Gastroesophageal sphincter (tissue), 4 donors: ENCODE measurements around the gene GABBR2. TPM values are rescaled to one million over a fixed set of nuclear protein-coding genes. Genes with fewer than 3 reads are reported as not detected.

Experiments used
- ATAC-seq: fragments of 150-250 bp; one replicate; pipeline ENCODE4 v1.9.1; 2016; ENCODE audit warnings: mild to moderate bottlenecking, moderate library complexity
- H3K27ac ChIP-seq, 4 donors: fragments of 200-600 bp; sonication (generic) in 3 of 4; 1 replicate in 3 of 4; 2 replicates in 1 of 4; pipeline ENCODE4 v1.5.1; 2016 to 2019
- H3K27me3 ChIP-seq: fragments of 200-600 bp; sonication (generic); one replicate; pipeline ENCODE4 v1.5.1; 2019
- H3K36me3 ChIP-seq, 2 donors: fragments of 200-600 bp; sonication (generic); one replicate each; pipeline ENCODE4 v1.5.1; 2019; ENCODE audit warnings: control low read depth in 1 of 2
- H3K4me1 ChIP-seq, 3 donors: fragments of 200-600 bp; sonication (generic); 1 replicate in 2 of 3; 2 replicates in 1 of 3; pipeline ENCODE4 v1.5.1; 2016 to 2019; ENCODE audit warnings: control low read depth in 2 of 3
- H3K4me3 ChIP-seq, 2 donors: fragments of 200-600 bp; sonication (generic); one replicate each; pipeline ENCODE4 v1.5.1; 2019; ENCODE audit warnings: mild to moderate bottlenecking in 1 of 2, moderate library complexity in 1 of 2
- H3K9me3 ChIP-seq, 3 donors: fragments of 200-600 bp; sonication (generic); one replicate each; pipeline ENCODE4 v1.5.1; 2017 to 2019; ENCODE audit warnings: control low read depth in 2 of 3
- EP300 ChIP-seq: sonication (generic); formaldehyde crosslinking; IDR thresholded peaks from one replicate; pipeline ENCODE4 v1.6.1; 2017; ENCODE audit warnings: antibody characterized with exemption, mild to moderate bottlenecking
- POLR2A ChIP-seq, 2 donors: fragments of 450-650 bp; IDR thresholded peaks; one replicate each; pipeline ENCODE4 v1.6.1; 2017; ENCODE audit warnings: antibody characterized with exemption in 2 of 2, mild to moderate bottlenecking in 2 of 2, moderate library complexity in 1 of 2
- POLR2AphosphoS5 ChIP-seq: sonication (generic); formaldehyde crosslinking; IDR thresholded peaks from one replicate; pipeline ENCODE4 v1.6.1; 2017; ENCODE audit warnings: antibody characterized with exemption
- WGBS, 2 donors: methylation state at CpG; one replicate each; pipeline ENCODE4 v1.1.5; 2018; ENCODE audit warnings: low coverage in 1 of 2; 5-methylcytosine and 5-hydroxymethylcytosine counted together
- total RNA-seq, 4 donors: library from RNA; depleted of rRNA; stranded (reverse); fragments of >200 nt; gene quantifications; one replicate each; pipeline ENCODE4 v1.1.0, GENCODE V29; 2016
- TF ChIP-seq, protein P1 (sequence below), 4 experiments: fragments of 200-600 bp in 2 of 4; fragments of 450-650 bp in 2 of 4; sonication (generic) in 1 of 4; IDR thresholded peaks; one replicate each; pipeline ENCODE4 v1.5.1; 2017 to 2019; ENCODE audit warnings: antibody characterized with exemption in 4 of 4, mild to moderate bottlenecking in 2 of 4, moderate library complexity in 2 of 4

The GABBR2 gene
- total RNA-seq, 4 donors from 2014 or later = 0.04 to 0.25 TPM; not detected in 2

GRCh38 chr9:98732091-98732490 lies 23.4 kb upstream of the GABBR2 start:
- peaks cover 0 to 6% (median 0%) of the 10 kb centered on the region in 3 donors for H3K4me1 ChIP-seq
- ATAC-seq = no peak
- no peak overlapping the region for H3K27ac ChIP-seq
- no peaks in the 10 kb centered on the region for H3K9me3 ChIP-seq
- no peaks in the 10 kb centered on the region for H3K27me3 ChIP-seq
- WGBS, 2 donors = 70 to 81% methylated on average over 3 to 5 of the region's 10 CpGs
- no peak overlapping the region for H3K4me3 ChIP-seq
- H3K36me3 ChIP-seq = peaks cover 0 to 41% of the 10 kb centered on the region in 2 donors
- TF ChIP-seq EP300 (no peak), POLR2A (IDR thresholded peaks at IDR 0.05) (no peak), POLR2AphosphoS5 (no peak)
- TF ChIP-seq, protein P1, sequence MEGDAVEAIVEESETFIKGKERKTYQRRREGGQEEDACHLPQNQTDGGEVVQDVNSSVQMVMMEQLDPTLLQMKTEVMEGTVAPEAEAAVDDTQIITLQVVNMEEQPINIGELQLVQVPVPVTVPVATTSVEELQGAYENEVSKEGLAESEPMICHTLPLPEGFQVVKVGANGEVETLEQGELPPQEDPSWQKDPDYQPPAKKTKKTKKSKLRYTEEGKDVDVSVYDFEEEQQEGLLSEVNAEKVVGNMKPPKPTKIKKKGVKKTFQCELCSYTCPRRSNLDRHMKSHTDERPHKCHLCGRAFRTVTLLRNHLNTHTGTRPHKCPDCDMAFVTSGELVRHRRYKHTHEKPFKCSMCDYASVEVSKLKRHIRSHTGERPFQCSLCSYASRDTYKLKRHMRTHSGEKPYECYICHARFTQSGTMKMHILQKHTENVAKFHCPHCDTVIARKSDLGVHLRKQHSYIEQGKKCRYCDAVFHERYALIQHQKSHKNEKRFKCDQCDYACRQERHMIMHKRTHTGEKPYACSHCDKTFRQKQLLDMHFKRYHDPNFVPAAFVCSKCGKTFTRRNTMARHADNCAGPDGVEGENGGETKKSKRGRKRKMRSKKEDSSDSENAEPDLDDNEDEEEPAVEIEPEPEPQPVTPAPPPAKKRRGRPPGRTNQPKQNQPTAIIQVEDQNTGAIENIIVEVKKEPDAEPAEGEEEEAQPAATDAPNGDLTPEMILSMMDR (IDR thresholded peaks at IDR 0.05) = no peak

- Histone ChIP-seq H3K27ac (no peak overlapping the region), H3K4me3 (no peak overlapping the region), H3K36me3 (peaks cover 0 to 30% of the 10 kb centered on the region in 2 donors), H3K4me1 (peaks cover 0 to 6% (median 0%) of the 10 kb centered on the region in 3 donors), H3K27me3 (peaks cover under 1% of the 10 kb centered on the region), H3K9me3 (no peaks in the 10 kb centered on the region)
- TF ChIP-seq POLR2AphosphoS5 = no peak
- no peak for TF ChIP-seq EP300
- TF ChIP-seq, protein P1 (IDR thresholded peaks at IDR 0.05) = no peak
- TF ChIP-seq POLR2A (IDR thresholded peaks at IDR 0.05) = no peak
- ATAC-seq = no peak
- 43 to 80% methylated on average over 1 to 4 of the region's 5 CpGs for WGBS, 2 donors
These were observed 22.1 kb upstream of the GABBR2 start for GRCh38 chr9:98730871-98731270.

- 100% methylated on average over 2 of the region's 11 CpGs; no CpG with 5 or more reads in 1 of the 2 donors for WGBS, 2 donors
- TF ChIP-seq EP300 = no peak
- Histone ChIP-seq H3K27me3 (peaks cover 24% of the 10 kb centered on the region), H3K4me1 (peaks cover 0 to 6% (median 0%) of the 10 kb centered on the region in 3 donors), H3K4me3 (no peak overlapping the region), H3K27ac (no peak overlapping the region), H3K9me3 (peaks cover 0 to 10% (median 0%) of the 10 kb centered on the region in 3 donors), H3K36me3 (peaks cover 0 to 6% of the 10 kb centered on the region in 2 donors)
- no peak for ATAC-seq
These were observed 19.8 kb upstream of the GABBR2 start for GRCh38 chr9:98728500-98728899.

GRCh38 chr9:98727428-98727827 lies 18.7 kb upstream of the GABBR2 start:
- no peak for ATAC-seq
- H3K4me1 ChIP-seq = peaks cover 0 to 6% (median 0%) of the 10 kb centered on the region in 3 donors

DNA sequence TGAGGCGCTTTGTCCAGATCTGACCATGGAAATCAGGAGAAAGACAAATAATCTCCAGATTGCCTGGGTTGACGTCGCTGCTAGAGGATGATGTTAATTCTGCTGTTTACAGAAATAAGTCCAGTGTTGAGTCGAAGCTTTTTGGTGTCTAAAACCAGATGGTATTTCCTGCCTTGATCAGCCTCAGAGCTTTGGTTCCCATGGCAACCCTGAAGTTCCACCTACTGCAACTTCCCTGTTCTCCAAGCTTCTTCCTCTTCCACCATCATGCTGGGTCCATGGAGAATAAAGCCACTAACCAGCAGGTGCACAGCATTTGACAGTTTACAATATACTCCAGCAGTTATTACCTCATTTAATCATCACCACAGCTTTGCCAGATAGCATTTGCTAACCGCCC lies 18.0 kb upstream of the GABBR2 start:
- peaks cover 37% of the 10 kb centered on the region for H3K27me3 ChIP-seq
- peaks cover 0 to 14% (median 0%) of the 10 kb centered on the region in 3 donors for H3K9me3 ChIP-seq
- H3K4me1 ChIP-seq = peaks cover 0 to 6% (median 0%) of the 10 kb centered on the region in 3 donors
- H3K4me3 ChIP-seq = no peak overlapping the region
- no peak overlapping the region for H3K27ac ChIP-seq
- ATAC-seq = no peak
- H3K36me3 ChIP-seq = no peaks in the 10 kb centered on the region
- 5 to 36% methylated on average over 4 to 5 of the region's 5 CpGs for WGBS, 2 donors
- no peak for TF ChIP-seq POLR2A (IDR thresholded peaks at IDR 0.05)
- TF ChIP-seq POLR2AphosphoS5 = no peak
- TF ChIP-seq, protein P1 (IDR thresholded peaks at IDR 0.05) = no peak
- no peak for TF ChIP-seq EP300

More at GRCh38 chr9:98727428-98727827, 18.7 kb upstream of the GABBR2 start:
- Histone ChIP-seq H3K4me3 (no peak overlapping the region), H3K27me3 (peaks cover 35% of the 10 kb centered on the region), H3K27ac (no peak overlapping the region), H3K36me3 (no peaks in the 10 kb centered on the region), H3K9me3 (peaks cover 0 to 14% (median 0%) of the 10 kb centered on the region in 3 donors)
- TF ChIP-seq POLR2AphosphoS5 (no peak), POLR2A (IDR thresholded peaks at IDR 0.05) (no peak), EP300 (no peak)
- WGBS, 2 donors = 59 to 80% methylated on average over 1 to 5 of the region's 7 CpGs

DNA sequence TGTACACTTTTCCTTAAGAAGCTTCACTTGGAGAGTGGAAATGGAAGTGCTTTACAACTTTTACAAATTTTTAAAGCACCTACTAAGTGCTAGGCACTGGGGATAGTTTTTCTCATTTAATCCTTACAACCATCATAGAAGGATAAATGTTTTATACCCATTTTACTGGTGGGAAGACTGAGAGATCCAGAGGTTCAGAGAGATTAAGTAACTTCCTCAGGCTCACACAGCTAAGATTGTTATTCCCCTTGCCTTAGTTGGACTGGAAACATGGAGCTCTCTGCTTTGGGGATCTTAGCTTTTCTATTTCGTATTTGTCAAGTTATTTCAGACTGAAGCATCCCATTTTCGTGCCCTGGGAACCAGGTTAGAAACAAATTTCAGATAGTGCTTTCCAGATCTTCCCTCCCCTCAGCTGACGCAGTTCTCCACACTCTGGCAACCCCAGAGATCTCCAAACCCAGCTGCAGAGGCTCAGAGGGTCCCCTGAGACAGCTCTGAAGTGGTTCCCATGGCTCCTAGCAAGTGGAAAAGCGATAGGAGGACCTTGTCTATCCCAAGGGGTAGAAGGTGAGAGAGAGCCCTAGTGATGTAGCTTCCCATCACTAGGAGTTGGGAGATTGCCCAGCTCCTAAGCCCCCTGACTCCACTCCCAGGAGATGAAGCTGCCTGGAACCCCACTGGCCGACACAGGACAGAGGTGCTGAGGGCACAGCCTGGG lies 16.2 kb upstream of the GABBR2 start:
- Histone ChIP-seq H3K4me1 (no peaks in the 10 kb centered on the region), H3K4me3 (no peak overlapping the region), H3K9me3 (peaks cover 0 to 14% (median 0%) of the 10 kb centered on the region in 3 donors), H3K27ac (no peak overlapping the region), H3K36me3 (no peaks in the 10 kb centered on the region), H3K27me3 (peaks cover 37% of the 10 kb centered on the region)
- WGBS, 2 donors = 48 to 80% methylated on average over 1 to 3 of the region's 5 CpGs
- ATAC-seq = no peak
- TF ChIP-seq POLR2A (IDR thresholded peaks at IDR 0.05) = no peak
- TF ChIP-seq, protein P1 (IDR thresholded peaks at IDR 0.05) = no peak
